Colonic mucosa (tissue), 4 donors: ENCODE measurements around the gene TECPR1. TPM values are rescaled to one million over a fixed set of nuclear protein-coding genes. Genes with fewer than 3 reads are reported as not detected.

Experiments
- DNase-seq: peaks from one replicate; pipeline ENCODE4 v3.0.0-alpha.2; 2020
- H3K27ac ChIP-seq: fragments of 200-600 bp; one replicate; pipeline ENCODE4 v1.8.0; 2021
- H3K27me3 ChIP-seq: fragments of 200-600 bp; one replicate; pipeline ENCODE4 v1.8.0; 2021
- H3K36me3 ChIP-seq: fragments of 200-600 bp; one replicate; pipeline ENCODE4 v1.8.0; 2021
- H3K4me1 ChIP-seq: fragments of 200-600 bp; one replicate; pipeline ENCODE4 v1.8.0; 2021; ENCODE audit warnings: mild to moderate bottlenecking
- H3K4me3 ChIP-seq: fragments of 200-600 bp; one replicate; pipeline ENCODE4 v1.8.0; 2021
- H3K9ac ChIP-seq, 2 donors: one replicate each; pipeline ENCODE4 v1.7.0; 2013; ENCODE audit warnings: control low read depth in 2 of 2, low read depth in 2 of 2, low read length in 2 of 2
- H3K9me3 ChIP-seq: fragments of 200-600 bp; one replicate; pipeline ENCODE4 v1.8.0; 2021
- intact Hi-C: fragments of 100-400 bp; cut with DNase I; formaldehyde crosslinking; loops from one replicate; pipeline ENCODE4 v1.14.1; 2022
- total RNA-seq, 2 donors: library from RNA; stranded (reverse); fragmentation: NEBNext Ultra II Directional in 1 of 2; extraction: Animal tissue kit (Norgen Biotek cat#: 25700) in 1 of 2; gene quantifications; one replicate each; pipeline ENCODE4 v1.2.1, GENCODE V29; 2021
- TF ChIP-seq, protein P1 (sequence below): fragments of 200-600 bp; IDR thresholded peaks from one replicate; pipeline ENCODE4 v1.8.0; 2022; ENCODE audit warnings: antibody characterized with exemption, mild to moderate bottlenecking
- donor health status: healthy.
- donor health status: DM: no; HTN: no; CAD: no.
- donor health status: DM: no; HTN: no; CAD: no.

Gene TECPR1
- total RNA-seq, 2 donors from 2014 or later = 20.3 to 44.5 TPM

DNA sequence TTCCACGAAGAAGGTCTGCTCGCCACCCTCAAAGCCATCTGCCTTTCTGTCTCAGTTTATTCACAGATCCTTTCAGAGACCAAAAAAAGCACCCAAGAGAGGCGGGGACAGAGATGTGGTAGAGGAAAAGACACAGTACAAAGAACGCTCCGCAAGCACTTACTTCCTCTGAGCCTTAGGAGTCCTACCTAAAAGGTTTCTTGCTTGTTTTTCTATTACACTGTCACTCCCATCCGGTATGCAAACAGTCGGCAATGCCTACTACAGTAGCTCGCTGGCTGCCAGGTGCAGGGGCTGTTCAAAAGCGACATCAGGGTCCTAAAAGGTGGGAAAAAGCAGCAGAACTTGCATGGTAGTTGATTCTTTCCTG is 816 bp downstream of the TECPR1 start:
- Histone ChIP-seq H3K27me3 (no peaks in the 10 kb centered on the region), H3K4me1 (peaks cover 8% of the 10 kb centered on the region), H3K36me3 (no peaks in the 10 kb centered on the region), H3K9me3 (no peaks in the 10 kb centered on the region), H3K27ac (peak overlapping the region; percentile 88), H3K9ac (peak overlapping the region; percentile 82 to 93), H3K4me3 (peak overlapping the region; percentile 70)
- TF ChIP-seq, protein P1, sequence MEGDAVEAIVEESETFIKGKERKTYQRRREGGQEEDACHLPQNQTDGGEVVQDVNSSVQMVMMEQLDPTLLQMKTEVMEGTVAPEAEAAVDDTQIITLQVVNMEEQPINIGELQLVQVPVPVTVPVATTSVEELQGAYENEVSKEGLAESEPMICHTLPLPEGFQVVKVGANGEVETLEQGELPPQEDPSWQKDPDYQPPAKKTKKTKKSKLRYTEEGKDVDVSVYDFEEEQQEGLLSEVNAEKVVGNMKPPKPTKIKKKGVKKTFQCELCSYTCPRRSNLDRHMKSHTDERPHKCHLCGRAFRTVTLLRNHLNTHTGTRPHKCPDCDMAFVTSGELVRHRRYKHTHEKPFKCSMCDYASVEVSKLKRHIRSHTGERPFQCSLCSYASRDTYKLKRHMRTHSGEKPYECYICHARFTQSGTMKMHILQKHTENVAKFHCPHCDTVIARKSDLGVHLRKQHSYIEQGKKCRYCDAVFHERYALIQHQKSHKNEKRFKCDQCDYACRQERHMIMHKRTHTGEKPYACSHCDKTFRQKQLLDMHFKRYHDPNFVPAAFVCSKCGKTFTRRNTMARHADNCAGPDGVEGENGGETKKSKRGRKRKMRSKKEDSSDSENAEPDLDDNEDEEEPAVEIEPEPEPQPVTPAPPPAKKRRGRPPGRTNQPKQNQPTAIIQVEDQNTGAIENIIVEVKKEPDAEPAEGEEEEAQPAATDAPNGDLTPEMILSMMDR = no peak
- DNase-seq = no peak
- intact Hi-C loops = no loop called here

DNA sequence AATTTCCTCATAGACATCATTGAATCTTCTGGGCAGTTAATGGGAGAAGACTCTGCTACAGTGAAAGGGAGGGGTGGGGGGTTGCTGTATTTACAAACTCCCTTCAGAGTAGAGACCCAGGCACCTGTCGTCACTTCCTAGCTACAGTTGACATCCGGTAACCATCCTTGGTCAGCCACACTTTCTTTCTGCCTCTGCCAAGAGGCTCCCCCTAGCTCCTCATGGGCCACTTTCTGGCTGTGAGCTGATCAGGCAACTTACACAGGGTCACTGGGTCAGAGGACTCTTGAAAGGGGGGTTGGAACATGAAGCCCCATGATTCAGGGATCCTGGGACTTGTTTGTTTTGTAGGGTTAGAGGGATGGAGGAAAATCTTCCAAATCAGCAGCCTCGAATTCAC is 1.2 kb downstream of the TECPR1 start:
- DNase-seq = peak; percentile 32
- H3K4me1 ChIP-seq = peaks cover 8% of the 10 kb centered on the region

DNA sequence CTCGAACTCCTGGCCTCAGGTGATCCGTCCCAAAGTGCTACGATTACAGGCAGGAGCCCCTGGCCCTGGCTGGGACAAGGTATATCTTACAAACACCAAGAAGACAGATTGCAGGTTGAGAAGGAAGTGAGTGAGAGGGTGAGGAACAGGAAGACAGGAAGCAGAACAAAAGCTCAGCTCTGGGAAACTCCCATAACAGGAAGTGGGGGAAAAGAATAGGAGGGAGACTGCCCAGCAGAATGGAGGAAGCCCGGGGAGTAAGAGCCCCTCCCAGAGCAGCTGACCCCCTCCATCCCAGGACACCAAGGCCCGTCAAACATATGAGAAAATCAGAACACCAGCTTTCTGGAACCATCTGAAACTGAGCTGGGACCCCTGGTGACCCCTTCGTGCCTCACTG is 2.9 kb downstream of the TECPR1 start:
- Histone ChIP-seq H3K27ac (no peak overlapping the region), H3K4me1 (peaks cover 8% of the 10 kb centered on the region), H3K9ac (no peak overlapping the region), H3K36me3 (no peaks in the 10 kb centered on the region), H3K27me3 (no peaks in the 10 kb centered on the region), H3K4me3 (no peak overlapping the region), H3K9me3 (no peaks in the 10 kb centered on the region)
- intact Hi-C loops = no loop called here
- no peak for DNase-seq
- TF ChIP-seq, protein P1 = no peak

More for the DNA sequence above, 1.2 kb downstream of the TECPR1 start:
- TF ChIP-seq, protein P1 = no peak
- peak overlapping the region; percentile 88 for H3K27ac ChIP-seq
- H3K4me3 ChIP-seq = peak overlapping the region; percentile 70
- peak overlapping the region in 1 of 2 donors; percentile 93 for H3K9ac ChIP-seq
- H3K9me3 ChIP-seq = no peaks in the 10 kb centered on the region
- H3K27me3 ChIP-seq = no peaks in the 10 kb centered on the region
- H3K36me3 ChIP-seq = no peaks in the 10 kb centered on the region
- intact Hi-C loops = no loop called here

DNA sequence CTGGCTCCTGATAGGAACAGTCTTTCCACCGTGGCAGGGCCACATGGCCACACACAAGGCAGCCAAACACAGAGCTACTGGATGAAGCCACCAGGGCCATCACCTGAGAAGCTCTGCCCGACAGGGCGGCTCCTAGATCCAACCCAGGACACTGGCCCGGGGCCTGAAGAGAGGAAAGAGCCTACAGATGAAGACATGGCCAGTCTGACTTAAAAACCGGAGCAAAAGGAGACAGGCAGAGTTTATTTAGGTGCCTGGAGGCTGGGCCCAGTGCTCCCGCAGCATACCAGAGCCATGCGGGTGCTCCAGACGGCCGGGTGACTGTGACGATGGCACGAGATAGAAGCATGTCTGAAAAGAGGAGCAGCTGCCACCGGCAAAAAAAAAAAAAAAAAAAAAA is 3.9 kb downstream of the TECPR1 start:
- no peak for DNase-seq
- no peaks in the 10 kb centered on the region for H3K27me3 ChIP-seq
- H3K4me1 ChIP-seq = peaks cover 5% of the 10 kb centered on the region
- no peak overlapping the region for H3K4me3 ChIP-seq
- H3K9ac ChIP-seq = no peak overlapping the region
- H3K27ac ChIP-seq = no peak overlapping the region
- no peaks in the 10 kb centered on the region for H3K36me3 ChIP-seq
- no peaks in the 10 kb centered on the region for H3K9me3 ChIP-seq
- intact Hi-C loops = no loop called here
- TF ChIP-seq, protein P1 = no peak

DNA sequence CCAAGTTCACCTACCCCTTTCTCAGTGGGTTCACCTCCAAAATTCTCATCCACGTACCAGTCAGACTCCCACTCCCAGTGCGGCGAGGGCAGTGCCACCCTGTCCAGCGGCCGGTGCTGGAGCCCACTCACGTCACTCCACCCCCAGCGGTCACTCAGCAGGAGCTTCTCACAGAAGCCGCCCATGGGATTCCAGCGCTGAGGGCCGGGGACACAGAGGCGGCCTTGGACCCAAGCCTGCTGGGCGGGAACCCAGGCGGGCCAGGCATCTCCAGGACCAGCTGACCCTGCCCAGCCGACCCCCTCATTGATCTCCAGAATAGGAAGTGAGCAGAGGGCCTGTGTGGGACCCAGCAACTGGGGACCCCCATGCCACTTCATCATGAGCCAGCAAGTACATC is 7.2 kb downstream of the TECPR1 start:
- no peak overlapping the region for H3K9ac ChIP-seq
- no peak for DNase-seq
- TF ChIP-seq, protein P1 = no peak
- no peaks in the 10 kb centered on the region for H3K27me3 ChIP-seq
- no peaks in the 10 kb centered on the region for H3K9me3 ChIP-seq
- no peak overlapping the region for H3K27ac ChIP-seq
- H3K36me3 ChIP-seq = no peaks in the 10 kb centered on the region
- H3K4me3 ChIP-seq = no peak overlapping the region
- intact Hi-C loops = no loop called here
- H3K4me1 ChIP-seq = no peaks in the 10 kb centered on the region

DNA sequence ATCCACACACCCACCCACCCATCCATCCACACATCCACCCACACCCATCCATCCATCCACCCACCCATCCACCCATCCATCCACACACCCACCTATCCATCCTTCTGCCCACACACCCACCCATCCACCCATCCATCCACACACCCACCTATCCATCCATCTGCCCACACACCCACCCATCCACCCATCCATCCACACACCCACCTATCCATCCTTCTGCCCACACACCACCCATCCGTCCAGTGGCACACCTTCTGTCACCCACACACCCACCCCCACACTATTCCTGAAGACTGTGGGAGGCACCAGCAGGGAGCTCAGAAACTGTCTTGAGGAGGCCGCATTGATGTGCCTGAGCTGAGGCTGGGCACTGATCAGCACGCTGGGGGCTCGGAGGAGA is 9.1 kb downstream of the TECPR1 start:
- Histone ChIP-seq H3K9me3 (no peaks in the 10 kb centered on the region), H3K27ac (no peak overlapping the region), H3K27me3 (no peaks in the 10 kb centered on the region), H3K36me3 (no peaks in the 10 kb centered on the region), H3K4me1 (no peaks in the 10 kb centered on the region), H3K9ac (no peak overlapping the region), H3K4me3 (no peak overlapping the region)
- intact Hi-C loops = no loop called here
- TF ChIP-seq, protein P1 = no peak
- no peak for DNase-seq
